Measurements from ENCODE around the gene PRRT3. TPM values are rescaled to one million over a fixed set of nuclear protein-coding genes. Genes with fewer than 3 reads are reported as not detected.

The PRRT3 gene
- polyA plus RNA-seq, 1 of the 3 experiments (the other 2 are of a cell fraction), result 5.5 TPM

DNA sequence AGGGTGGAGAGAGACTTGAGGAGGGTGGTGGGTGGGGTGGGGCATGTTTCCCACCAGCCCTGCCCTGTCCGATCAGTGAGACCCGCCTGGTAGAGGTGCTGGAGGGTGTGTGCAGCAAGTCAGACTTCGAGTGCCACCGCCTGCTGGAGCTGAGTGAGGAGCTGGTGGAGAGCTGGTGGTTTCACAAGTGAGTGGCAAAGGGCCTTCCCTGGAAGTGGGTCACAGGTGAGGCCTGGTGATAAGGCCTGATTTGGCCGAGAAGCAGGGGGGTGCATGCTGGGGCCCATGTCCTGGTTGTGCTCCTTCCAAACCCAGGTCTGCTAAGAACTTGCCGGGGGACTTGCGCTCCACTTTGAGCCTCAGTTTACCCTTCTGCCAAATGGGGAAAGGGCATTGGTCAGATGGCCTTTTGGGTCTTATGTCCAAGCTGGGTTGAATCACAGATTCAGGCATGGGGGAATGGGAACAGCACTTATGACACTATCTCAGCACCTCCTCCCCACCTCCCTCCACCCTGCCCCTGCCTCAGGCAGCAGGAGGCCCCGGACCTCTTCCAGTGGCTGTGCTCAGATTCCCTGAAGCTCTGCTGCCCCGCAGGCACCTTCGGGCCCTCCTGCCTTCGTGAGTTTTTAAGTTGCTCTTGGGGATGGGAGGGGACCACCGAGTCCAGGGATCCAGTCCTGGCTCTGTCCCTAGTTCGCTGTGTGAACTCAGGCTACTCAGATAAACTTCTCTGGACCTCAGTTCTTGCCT lies 14.5 kb downstream of the PRRT3 start (continued):
- TF ChIP-seq MAX (IDR thresholded peaks at IDR 0.05; ENCODE audit: low read depth), result no peak
- no peak for TF ChIP-seq EZH2phosphoT487 (IDR thresholded peaks at IDR 0.05; ENCODE audit: borderline replicate concordance, low read depth)
- TF ChIP-seq USF1 (IDR thresholded peaks at IDR 0.05; ENCODE audit: borderline replicate concordance, low read depth), result no peak
- TF ChIP-seq RCOR1 (IDR thresholded peaks at IDR 0.05; ENCODE audit: low read length), result no peak
- TF ChIP-seq TAF1 (IDR thresholded peaks at IDR 0.05; ENCODE audit: borderline replicate concordance, low read depth, low read length), result no peak
- no peak for TF ChIP-seq TEAD4 (IDR thresholded peaks at IDR 0.05; ENCODE audit: borderline replicate concordance, insufficient read depth)
- no peak for TF ChIP-seq RFX5 (IDR thresholded peaks at IDR 0.05; ENCODE audit: low read length)
- no peak for TF ChIP-seq YY1 (IDR thresholded peaks at IDR 0.05; ENCODE audit: low read depth)
- no peak for TF ChIP-seq EP300 (IDR thresholded peaks at IDR 0.05; ENCODE audit: borderline replicate concordance in 1 of 2, low read depth in 1 of 2, low read length in 1 of 2)

DNA sequence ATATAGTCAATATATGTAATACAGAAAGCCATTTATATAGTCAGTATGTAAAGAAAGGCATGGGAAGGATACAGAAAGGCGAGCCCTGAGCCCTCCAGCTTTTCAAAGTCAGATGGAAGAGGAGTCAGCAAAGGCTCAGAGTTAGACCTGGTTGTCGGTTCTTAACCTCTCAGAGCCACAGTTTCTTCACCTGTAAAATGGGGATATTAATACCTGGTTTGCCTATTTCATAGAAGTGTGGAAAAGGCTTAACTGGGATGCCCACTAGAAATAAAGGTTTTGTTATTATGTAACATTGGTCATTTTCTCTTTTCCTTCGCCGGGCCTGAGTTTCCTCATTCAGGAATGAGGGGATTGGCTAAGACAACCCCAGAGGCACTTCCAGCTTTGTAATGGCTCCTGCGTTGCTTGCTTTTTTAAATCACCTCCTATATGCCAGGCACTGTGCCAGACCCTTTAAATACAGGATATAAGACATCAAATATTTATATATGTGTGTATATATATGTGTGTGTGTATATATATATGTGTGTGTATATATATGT lies 16.2 kb downstream of the PRRT3 start:
- Histone ChIP-seq H3F3A (replicated peaks; ENCODE audit: insufficient read depth) (peaks cover 5% of the 10 kb centered on the region), H3K79me2 (ENCODE audit: insufficient read depth) (peaks cover 20% of the 10 kb centered on the region; the same call in 1 of the 2 replicates), H3K27ac (ENCODE audit: low read depth in 2 of 2, low read length in 1 of 2) (no peak overlapping the region), H3K4me1 (ENCODE audit: control insufficient read depth in 1 of 2, insufficient read depth in 2 of 2, low read depth in 1 of 2, low read length in 1 of 2) (peaks cover 12 to 19% of the 10 kb centered on the region in 2 experiments), H3K9me2 (no peaks in the 10 kb centered on the region), H4K20me1 (ENCODE audit: insufficient read depth) (no peaks in the 10 kb centered on the region), H3K9me3 (no peaks in the 10 kb centered on the region), H3K27me3 (ENCODE audit: insufficient read depth) (no peaks in the 10 kb centered on the region), H3K9ac (no peak overlapping the region), H3K4me3 (ENCODE audit: low read depth in 2 of 2, low read length in 1 of 2) (no peak overlapping the region), H3K4me2 (no peak overlapping the region; the same call in 1 of the 2 replicates), H3K36me3 (replicated peaks in 1 of 2; ENCODE audit: control insufficient read depth in 1 of 2, insufficient read depth in 2 of 2, low read length in 1 of 2) (peaks cover 9 to 11% of the 10 kb centered on the region in 2 experiments), H2AFZ (ENCODE audit: low read depth) (no peak overlapping the region)
- CTCF ChIA-PET, result interaction anchor here (0.8 kb wide), 1 partner anchor 13 kb away, joined by 3 read pairs; no protein-coding TSS in a partner anchor
- POLR2A ChIA-PET, result interaction anchor here (3.8 kb wide), 1 partner anchor 9 kb away, joined by 58 read pairs; no protein-coding TSS in a partner anchor
- 92% methylated on average over 5 of the region's 5 CpGs for WGBS (ENCODE audit: low lambda C conversion rate)
- TF ChIP-seq USF2 (IDR thresholded peaks at IDR 0.05; ENCODE audit: borderline replicate concordance, low read depth, low read length), result no peak
- no peak for TF ChIP-seq ELF1 (IDR thresholded peaks at IDR 0.05)
- no peak for TF ChIP-seq SIN3A (IDR thresholded peaks at IDR 0.05; ENCODE audit: borderline replicate concordance, low read depth, low read length)
- no peak for TF ChIP-seq SMC3 (IDR thresholded peaks at IDR 0.05; ENCODE audit: low read depth, low read length)
- TF ChIP-seq CTCF (IDR thresholded peaks at IDR 0.05), result no peak
- TF ChIP-seq GABPA (IDR thresholded peaks at IDR 0.05; ENCODE audit: low read depth), result no peak
- DNase-seq, result no peak

Measured in SK-N-SH (cell line).